ENCODE data around the gene USP33. TPM values are rescaled to one million over a fixed set of nuclear protein-coding genes. Genes with fewer than 3 reads are reported as not detected.
A peak's percentile ranks its signal among the peaks of the same experiment; 100 is the strongest.
"Not testable (repeated sequence)": the region's sequence is repeated elsewhere in the genome, so short reads cannot be mapped to it uniquely, and the experiment has no call there.

Gene USP33
- polyA plus RNA-seq, 3 donors from 2014 or later = 33.1 to 45.0 (median 33.8) TPM

- H3K9me3 Mint-ChIP-seq = no peaks in the 10 kb centered on the region
- DNase-seq = no peak
- H3K4me3 Mint-ChIP-seq = no peak overlapping the region
- no peaks in the 10 kb centered on the region for H3K36me3 Mint-ChIP-seq
- peak overlapping the region in 1 of 6 donors; percentile 18 for H3K27ac Mint-ChIP-seq
- H3K27me3 Mint-ChIP-seq (ENCODE audit: low read depth in 3 of 3) = peaks cover 3 to 12% (median 4%) of the 10 kb centered on the region in 3 donors
- peaks cover 22 to 25% of the 10 kb centered on the region in 2 donors for H3K4me1 Mint-ChIP-seq
Observed at GRCh38 chr1:77762072-77762476, 2.4 kb upstream of the USP33 start.

GRCh38 chr1:77757603-77758002 lies 2.0 kb downstream of the USP33 start:
- no peaks in the 10 kb centered on the region for H3K36me3 Mint-ChIP-seq
- peaks cover 3 to 12% (median 4%) of the 10 kb centered on the region in 3 donors for H3K27me3 Mint-ChIP-seq (ENCODE audit: low read depth in 3 of 3)
- H3K27ac Mint-ChIP-seq = peak overlapping the region; percentile 24 to 98 (median 85)
- no peak for DNase-seq
- H3K4me1 Mint-ChIP-seq = peaks cover 47 to 57% of the 10 kb centered on the region in 2 donors
- H3K9me3 Mint-ChIP-seq = no peaks in the 10 kb centered on the region
- H3K4me3 Mint-ChIP-seq = peak overlapping the region; percentile 64 to 96 (median 65)

GRCh38 chr1:77757066-77757584 lies 2.5 kb downstream of the USP33 start:
- Mint-ChIP-seq H3K4me1 (peaks cover 49 to 62% of the 10 kb centered on the region in 2 donors), H3K4me3 (peak overlapping the region; percentile 64 to 96 (median 65)), H3K27ac (peak overlapping the region; percentile 24 to 98 (median 85)), H3K27me3 (ENCODE audit: low read depth in 3 of 3) (peaks cover 3 to 12% (median 4%) of the 10 kb centered on the region in 3 donors), H3K9me3 (no peaks in the 10 kb centered on the region), H3K36me3 (no peaks in the 10 kb centered on the region)
- DNase-seq = no peak

GRCh38 chr1:77756052-77756754 lies 3.4 kb downstream of the USP33 start:
- H3K27me3 Mint-ChIP-seq (ENCODE audit: low read depth in 3 of 3) = peaks cover 3 to 12% (median 4%) of the 10 kb centered on the region in 3 donors
- DNase-seq = no peak
- peak overlapping the region; percentile 22 to 95 (median 72) for H3K27ac Mint-ChIP-seq
- H3K4me3 Mint-ChIP-seq = peak overlapping the region in 3 of 5 donors; percentile 31 to 60 (median 41)
- H3K9me3 Mint-ChIP-seq = no peaks in the 10 kb centered on the region
- H3K4me1 Mint-ChIP-seq = peaks cover 49 to 63% of the 10 kb centered on the region in 2 donors
- H3K36me3 Mint-ChIP-seq = no peaks in the 10 kb centered on the region

GRCh38 chr1:77749489-77749888 lies 10.2 kb downstream of the USP33 start:
- H3K4me1 Mint-ChIP-seq = peaks cover 48 to 77% of the 10 kb centered on the region in 2 donors
- H3K4me3 Mint-ChIP-seq; DNase-seq; H3K9me3 Mint-ChIP-seq; H3K36me3 Mint-ChIP-seq; H3K27me3 Mint-ChIP-seq (ENCODE audit: low read depth in 3 of 3): not testable (repeated sequence)
- H3K27ac Mint-ChIP-seq = peak overlapping the region in 1 of 6 donors; percentile 34

- no peak overlapping the region for H3K27ac Mint-ChIP-seq
- H3K4me1 Mint-ChIP-seq = peaks cover 46 to 75% of the 10 kb centered on the region in 2 donors
- no peak overlapping the region for H3K4me3 Mint-ChIP-seq
- peaks cover 0 to 5% (median 3%) of the 10 kb centered on the region in 3 donors for H3K36me3 Mint-ChIP-seq
- peaks cover 0 to 2% (median 0%) of the 10 kb centered on the region in 3 donors for H3K27me3 Mint-ChIP-seq (ENCODE audit: low read depth in 3 of 3)
- no peaks in the 10 kb centered on the region for H3K9me3 Mint-ChIP-seq
- DNase-seq = no peak
Observed at GRCh38 chr1:77744576-77744975, 15.1 kb downstream of the USP33 start.

- Mint-ChIP-seq H3K4me3 (no peak overlapping the region), H3K4me1 (peaks cover 31 to 57% of the 10 kb centered on the region in 2 donors), H3K36me3 (peaks cover 0 to 18% (median 10%) of the 10 kb centered on the region in 3 donors), H3K9me3 (no peaks in the 10 kb centered on the region), H3K27ac (peak overlapping the region in 2 of 6 donors; percentile 7 to 30), H3K27me3 (ENCODE audit: low read depth in 3 of 3) (peaks cover 0 to 2% (median 0%) of the 10 kb centered on the region in 3 donors)
- no peak for DNase-seq
Observed at GRCh38 chr1:77742011-77742555, 17.6 kb downstream of the USP33 start.

GRCh38 chr1:77741316-77741715 lies 18.3 kb downstream of the USP33 start:
- Mint-ChIP-seq H3K9me3 (no peaks in the 10 kb centered on the region), H3K27ac (no peak overlapping the region), H3K27me3 (ENCODE audit: low read depth in 3 of 3) (peaks cover 0 to 2% (median 0%) of the 10 kb centered on the region in 3 donors), H3K4me1 (peaks cover 26 to 50% of the 10 kb centered on the region in 2 donors), H3K36me3 (peaks cover 0 to 18% (median 10%) of the 10 kb centered on the region in 3 donors), H3K4me3 (no peak overlapping the region)
- DNase-seq = no peak

GRCh38 chr1:77739235-77739634 lies 20.4 kb downstream of the USP33 start:
- peaks cover 0 to 2% (median 0%) of the 10 kb centered on the region in 3 donors for H3K27me3 Mint-ChIP-seq (ENCODE audit: low read depth in 3 of 3)

GRCh38 chr1:77732090-77732489 lies 27.6 kb downstream of the USP33 start:
- H3K36me3 Mint-ChIP-seq = peaks cover 11 to 27% (median 12%) of the 10 kb centered on the region in 3 donors
- DNase-seq = no peak
- H3K9me3 Mint-ChIP-seq = no peaks in the 10 kb centered on the region
- H3K27ac Mint-ChIP-seq = peak overlapping the region in 1 of 6 donors; percentile 1
- peaks cover 0 to 2% (median 0%) of the 10 kb centered on the region in 3 donors for H3K27me3 Mint-ChIP-seq (ENCODE audit: low read depth in 3 of 3)
- H3K4me3 Mint-ChIP-seq = no peak overlapping the region
- H3K4me1 Mint-ChIP-seq = peaks cover 0 to 1% of the 10 kb centered on the region in 2 donors

More at GRCh38 chr1:77739235-77739634, 20.4 kb downstream of the USP33 start:
- no peak overlapping the region for H3K27ac Mint-ChIP-seq
- H3K4me3 Mint-ChIP-seq = no peak overlapping the region
- peaks cover 10 to 29% of the 10 kb centered on the region in 2 donors for H3K4me1 Mint-ChIP-seq
- peaks cover 0 to 23% (median 10%) of the 10 kb centered on the region in 3 donors for H3K36me3 Mint-ChIP-seq
- H3K9me3 Mint-ChIP-seq = no peaks in the 10 kb centered on the region
- no peak for DNase-seq

- peak overlapping the region in 1 of 6 donors; percentile 29 for H3K27ac Mint-ChIP-seq
- peaks cover 32 to 52% (median 43%) of the 10 kb centered on the region in 3 donors for H3K36me3 Mint-ChIP-seq
- no peak overlapping the region for H3K4me3 Mint-ChIP-seq
Observed at GRCh38 chr1:77725706-77726105, 33.9 kb downstream of the USP33 start.

GRCh38 chr1:77718181-77718580 lies 41.5 kb downstream of the USP33 start:
- Mint-ChIP-seq H3K27me3 (ENCODE audit: low read depth in 3 of 3) (peaks cover 0 to 1% (median 0%) of the 10 kb centered on the region in 3 donors), H3K4me1 (no peaks in the 10 kb centered on the region), H3K4me3 (no peak overlapping the region), H3K27ac (no peak overlapping the region), H3K36me3 (peaks cover 42 to 49% (median 48%) of the 10 kb centered on the region in 3 donors), H3K9me3 (no peaks in the 10 kb centered on the region)
- DNase-seq = no peak

More at GRCh38 chr1:77725706-77726105, 33.9 kb downstream of the USP33 start:
- Mint-ChIP-seq H3K27me3 (ENCODE audit: low read depth in 3 of 3) (peaks cover 0 to 2% (median 0%) of the 10 kb centered on the region in 3 donors), H3K4me1 (peaks cover 0 to 5% of the 10 kb centered on the region in 2 donors), H3K9me3 (no peaks in the 10 kb centered on the region)
- no peak for DNase-seq

- peaks cover 30 to 42% (median 41%) of the 10 kb centered on the region in 3 donors for H3K36me3 Mint-ChIP-seq
- peaks cover 0 to 1% (median 0%) of the 10 kb centered on the region in 3 donors for H3K27me3 Mint-ChIP-seq (ENCODE audit: low read depth in 3 of 3)
- no peak for DNase-seq
- no peaks in the 10 kb centered on the region for H3K9me3 Mint-ChIP-seq
- no peak overlapping the region for H3K4me3 Mint-ChIP-seq
- no peaks in the 10 kb centered on the region for H3K4me1 Mint-ChIP-seq
- H3K27ac Mint-ChIP-seq = no peak overlapping the region
Observed at GRCh38 chr1:77716065-77716464, 43.6 kb downstream of the USP33 start.

GRCh38 chr1:77709727-77710126 lies 49.9 kb downstream of the USP33 start:
- Mint-ChIP-seq H3K9me3 (no peaks in the 10 kb centered on the region), H3K36me3 (peaks cover 25 to 38% (median 26%) of the 10 kb centered on the region in 3 donors), H3K27me3 (ENCODE audit: low read depth in 3 of 3) (peaks cover 0 to 1% (median 0%) of the 10 kb centered on the region in 3 donors), H3K27ac (no peak overlapping the region), H3K4me3 (no peak overlapping the region), H3K4me1 (no peaks in the 10 kb centered on the region)
- no peak for DNase-seq
